ENCODE results near the gene EHD2. TPM values are rescaled to one million over a fixed set of nuclear protein-coding genes. Genes with fewer than 3 reads are reported as not detected.
"Not testable (repeated sequence)": the region's sequence is repeated elsewhere in the genome, so short reads cannot be mapped to it uniquely, and the experiment has no call there.

The EHD2 gene
- total RNA-seq, 6 experiments from 2014 or later: 321 to 395 (median 334) TPM

DNA sequence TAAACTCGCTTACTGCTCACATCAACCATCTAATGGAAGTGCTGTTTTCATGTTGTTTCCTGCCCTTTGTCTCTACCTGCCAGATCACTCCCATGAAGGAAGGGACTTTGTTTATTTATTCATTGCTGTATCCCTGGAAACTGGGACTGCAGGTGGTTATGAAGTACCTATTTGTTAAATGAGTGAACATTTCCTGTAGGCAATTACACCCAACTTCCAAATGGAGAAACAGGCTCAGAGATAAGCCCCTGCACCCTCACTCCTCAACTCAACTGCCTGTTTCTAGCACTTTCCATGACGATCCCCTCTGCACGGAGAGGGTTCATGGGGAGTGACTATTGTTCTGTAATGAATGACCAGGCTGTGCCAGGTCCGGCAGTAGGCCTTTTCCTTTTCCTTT lies 63.3 kb downstream of the EHD2 start:
- no peak overlapping the region for H3K4me3 Mint-ChIP-seq
- H3K27ac Mint-ChIP-seq: no peak overlapping the region
- TF ChIP-seq, protein P1, sequence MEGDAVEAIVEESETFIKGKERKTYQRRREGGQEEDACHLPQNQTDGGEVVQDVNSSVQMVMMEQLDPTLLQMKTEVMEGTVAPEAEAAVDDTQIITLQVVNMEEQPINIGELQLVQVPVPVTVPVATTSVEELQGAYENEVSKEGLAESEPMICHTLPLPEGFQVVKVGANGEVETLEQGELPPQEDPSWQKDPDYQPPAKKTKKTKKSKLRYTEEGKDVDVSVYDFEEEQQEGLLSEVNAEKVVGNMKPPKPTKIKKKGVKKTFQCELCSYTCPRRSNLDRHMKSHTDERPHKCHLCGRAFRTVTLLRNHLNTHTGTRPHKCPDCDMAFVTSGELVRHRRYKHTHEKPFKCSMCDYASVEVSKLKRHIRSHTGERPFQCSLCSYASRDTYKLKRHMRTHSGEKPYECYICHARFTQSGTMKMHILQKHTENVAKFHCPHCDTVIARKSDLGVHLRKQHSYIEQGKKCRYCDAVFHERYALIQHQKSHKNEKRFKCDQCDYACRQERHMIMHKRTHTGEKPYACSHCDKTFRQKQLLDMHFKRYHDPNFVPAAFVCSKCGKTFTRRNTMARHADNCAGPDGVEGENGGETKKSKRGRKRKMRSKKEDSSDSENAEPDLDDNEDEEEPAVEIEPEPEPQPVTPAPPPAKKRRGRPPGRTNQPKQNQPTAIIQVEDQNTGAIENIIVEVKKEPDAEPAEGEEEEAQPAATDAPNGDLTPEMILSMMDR (IDR thresholded peaks at IDR 0.05): no peak
- no peaks in the 10 kb centered on the region for H3K27me3 Mint-ChIP-seq (ENCODE audit: insufficient read depth)
- peaks cover 9% of the 10 kb centered on the region for H3K36me3 Mint-ChIP-seq (ENCODE audit: low read depth)
- no peaks in the 10 kb centered on the region for H3K9me3 Mint-ChIP-seq
- DNase-seq: no peak
- H3K4me1 Mint-ChIP-seq (ENCODE audit: low read depth): peaks cover 21% of the 10 kb centered on the region

DNA sequence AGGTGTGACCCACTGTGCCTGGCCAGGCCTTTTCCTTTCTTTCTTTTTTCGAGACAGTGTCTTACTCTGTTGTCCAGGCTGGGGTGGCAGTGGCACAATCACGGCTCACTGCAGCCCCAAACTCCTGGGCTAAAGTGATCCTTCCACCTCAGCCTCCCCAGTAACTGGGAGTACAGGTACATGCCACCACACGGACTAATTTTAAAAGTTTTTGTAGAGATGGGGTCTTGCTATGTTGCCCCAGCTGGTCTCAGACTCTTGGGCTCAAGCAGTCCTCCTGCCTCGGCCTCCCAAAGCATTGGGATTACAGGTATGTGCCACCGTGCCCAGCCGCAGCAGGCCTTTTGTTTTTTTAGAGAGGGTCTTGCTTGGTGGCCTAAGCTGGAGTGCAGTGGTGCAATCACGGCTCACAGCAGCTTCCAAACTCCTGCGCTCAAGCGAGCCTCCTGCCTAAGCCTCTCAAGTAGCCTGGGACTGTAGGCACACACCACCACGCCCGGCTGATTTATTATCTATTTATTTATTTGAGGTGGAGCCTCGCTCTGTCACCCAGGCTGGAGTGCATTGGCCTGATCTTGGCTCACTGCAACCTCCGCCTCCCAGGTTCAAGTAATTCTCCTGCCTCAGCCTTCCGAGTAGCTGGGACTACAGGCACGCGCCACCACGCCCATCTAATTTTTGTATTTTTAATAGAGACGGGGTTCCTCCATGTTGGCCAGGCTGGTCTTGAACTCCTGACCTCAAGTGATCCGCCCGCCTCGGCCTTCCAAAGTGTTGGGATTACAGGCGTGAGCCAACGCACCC lies 64.2 kb downstream of the EHD2 start:
- not testable (repeated sequence) for DNase-seq; H3K27me3 Mint-ChIP-seq (ENCODE audit: insufficient read depth); H3K9me3 Mint-ChIP-seq
- Mint-ChIP-seq H3K4me3 (peak overlapping the region; percentile 95), H3K4me1 (ENCODE audit: low read depth) (peaks cover 25% of the 10 kb centered on the region), H3K36me3 (ENCODE audit: low read depth) (peaks cover 18% of the 10 kb centered on the region), H3K27ac (peak overlapping the region; percentile 86; the same call in 1 of the 2 replicates)

DNA sequence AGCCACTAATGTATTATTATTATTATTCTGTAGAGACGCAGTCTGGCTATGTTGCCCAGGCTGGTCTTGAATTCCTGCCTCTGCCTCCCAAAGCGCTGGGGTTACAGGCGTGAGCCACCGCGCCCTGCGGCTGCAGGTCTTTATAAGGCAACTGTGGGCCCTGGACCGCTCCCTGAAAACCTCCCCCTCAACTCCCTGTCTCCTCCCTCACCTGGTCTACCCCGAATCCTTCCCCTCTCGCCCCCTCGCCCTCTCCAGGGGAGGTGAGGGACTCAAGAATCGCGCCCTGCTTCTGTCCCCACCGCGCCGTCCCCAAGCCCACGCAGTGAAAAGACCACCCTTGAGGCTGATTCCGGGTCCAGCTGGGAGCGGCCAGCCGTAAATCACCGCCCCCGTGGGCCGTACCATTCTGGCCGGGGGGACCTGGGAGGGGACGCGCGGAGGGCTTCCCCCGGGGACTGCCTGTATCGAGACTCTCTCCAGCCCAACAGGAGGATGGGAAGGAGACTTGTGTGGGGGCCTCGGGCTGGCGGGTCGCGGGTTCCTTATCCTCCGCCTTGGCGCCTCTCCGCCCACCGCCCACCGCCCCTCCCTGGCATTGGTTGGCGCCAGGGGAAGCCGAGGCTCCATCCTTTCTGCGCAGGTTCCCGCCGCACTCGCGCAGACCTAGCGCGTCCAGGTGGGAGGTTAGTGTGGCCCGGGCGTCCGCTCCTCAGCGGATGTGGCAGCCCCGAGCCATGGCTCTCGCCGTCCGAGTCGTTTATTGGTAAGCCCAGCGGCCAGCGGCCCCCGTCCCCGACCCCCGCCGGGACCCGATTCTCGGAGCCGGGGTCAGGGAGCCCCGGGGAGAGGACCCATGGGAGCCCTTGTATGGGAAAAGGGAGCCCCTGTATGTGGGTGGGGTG lies 65.1 kb downstream of the EHD2 start, which contains the start of gene SELENOW:
Gene SELENOW, plus strand, starts transcription at position 655 of the 905 bp plus-strand sequence. Its CDS starts 83 bp downstream, at position 738.
- no peaks in the 10 kb centered on the region for H3K9me3 Mint-ChIP-seq
- peak within 1 kb of the TSS; percentile 95 for H3K4me3 Mint-ChIP-seq
- peak within 1 kb of the TSS; percentile 86 for H3K27ac Mint-ChIP-seq
- H3K36me3 Mint-ChIP-seq (ENCODE audit: low read depth): peaks cover 21% of the 10 kb centered on the region
- TF ChIP-seq, protein P1 (IDR thresholded peaks at IDR 0.05): no peak
- DNase-seq: peak; percentile 30
- no peaks in the 10 kb centered on the region for H3K27me3 Mint-ChIP-seq (ENCODE audit: insufficient read depth)
- H3K4me1 Mint-ChIP-seq (ENCODE audit: low read depth): peaks cover 25% of the 10 kb centered on the region

DNA sequence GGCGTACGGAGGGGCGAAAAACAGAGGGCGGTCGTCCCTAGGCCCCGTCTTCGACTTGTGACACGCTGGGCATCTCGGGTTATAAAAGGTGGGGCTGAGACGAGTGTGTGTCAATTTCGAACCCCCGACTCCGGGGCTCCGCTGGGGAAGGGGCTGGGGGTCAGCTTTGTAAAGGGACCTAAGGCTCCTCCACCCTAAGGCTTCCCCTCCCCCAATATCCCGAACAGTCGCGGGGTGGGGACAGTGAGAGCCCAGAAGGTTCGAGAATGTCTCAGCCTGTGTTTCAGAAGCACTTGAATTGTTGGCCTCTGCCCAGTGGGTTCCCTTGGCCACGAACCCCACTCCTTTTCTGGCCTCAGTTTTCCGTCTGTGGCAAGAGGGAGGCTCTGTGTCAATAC lies 65.7 kb downstream of the EHD2 start:
- H3K27ac Mint-ChIP-seq: peak overlapping the region; percentile 62
- H3K36me3 Mint-ChIP-seq (ENCODE audit: low read depth): peaks cover 24% of the 10 kb centered on the region
- H3K9me3 Mint-ChIP-seq: no peaks in the 10 kb centered on the region
- H3K4me1 Mint-ChIP-seq (ENCODE audit: low read depth): peaks cover 25% of the 10 kb centered on the region
- no peak for DNase-seq
- H3K4me3 Mint-ChIP-seq: peak overlapping the region; percentile 95
- TF ChIP-seq, protein P1 (IDR thresholded peaks at IDR 0.05): no peak
- no peaks in the 10 kb centered on the region; the same call in 1 of the 2 replicates for H3K27me3 Mint-ChIP-seq (ENCODE audit: insufficient read depth)

DNA sequence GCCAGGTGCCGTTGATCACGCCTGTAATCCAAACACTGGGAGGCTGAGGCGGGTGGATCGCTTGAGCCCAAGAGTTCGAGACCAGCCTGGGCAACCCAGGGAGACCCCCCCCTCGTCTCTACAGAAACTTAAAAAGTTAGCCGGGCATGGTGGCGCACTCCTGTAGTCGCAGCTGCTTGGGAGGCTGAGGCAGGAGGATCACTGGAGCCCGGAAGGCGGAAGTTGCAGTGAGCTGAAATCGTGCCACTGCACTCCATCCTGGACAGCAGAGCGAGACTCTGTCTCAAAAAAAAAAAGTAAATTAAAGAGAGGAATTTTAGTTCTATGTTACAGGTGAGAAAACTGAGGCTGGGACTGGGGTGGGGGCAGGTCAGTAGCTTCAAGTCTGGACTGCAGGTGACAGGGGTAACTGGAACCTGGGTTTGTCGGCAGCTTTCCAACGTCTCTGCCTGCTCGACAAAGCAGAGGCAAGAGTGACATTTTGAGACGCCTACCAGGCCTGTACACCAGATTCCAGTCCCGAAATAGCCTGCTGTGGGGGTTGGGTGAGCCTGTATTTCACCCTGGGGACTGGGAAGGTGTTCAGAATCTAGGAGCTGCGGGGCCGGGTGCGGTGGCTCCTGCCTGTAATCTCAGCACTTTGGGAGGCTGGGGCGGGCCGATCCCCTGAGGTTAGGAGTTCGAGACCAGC lies 66.4 kb downstream of the EHD2 start:
- H3K27ac Mint-ChIP-seq: peak overlapping the region; percentile 36; the same call in 1 of the 2 replicates
- no peaks in the 10 kb centered on the region; the same call in 1 of the 2 replicates for H3K27me3 Mint-ChIP-seq (ENCODE audit: insufficient read depth)
- H3K4me3 Mint-ChIP-seq: peak overlapping the region; percentile 95
- H3K9me3 Mint-ChIP-seq: no peaks in the 10 kb centered on the region
- TF ChIP-seq, protein P1 (IDR thresholded peaks at IDR 0.05): no peak
- H3K4me1 Mint-ChIP-seq (ENCODE audit: low read depth): peaks cover 25% of the 10 kb centered on the region
- peaks cover 31% of the 10 kb centered on the region for H3K36me3 Mint-ChIP-seq (ENCODE audit: low read depth)
- no peak for DNase-seq
